Activated CD8-positive, alpha-beta memory T cell treated with anti-CD3 and anti-CD28 coated beads, Interleukin-2, amount 50 U/mL, for 48 hours (primary cell): ENCODE results near the gene TMEM107.

Source experiments
- DNase-seq: peaks from one replicate; pipeline ENCODE4 v3.0.0-alpha.2; 2020

Gene TMEM107

GRCh38 chr17:8148560-8148959, 27.6 kb downstream of the TMEM107 start:
- DNase-seq, result no peak

- no peak for DNase-seq
Measured at GRCh38 chr17:8147805-8148404, 28.3 kb downstream of the TMEM107 start.

DNA sequence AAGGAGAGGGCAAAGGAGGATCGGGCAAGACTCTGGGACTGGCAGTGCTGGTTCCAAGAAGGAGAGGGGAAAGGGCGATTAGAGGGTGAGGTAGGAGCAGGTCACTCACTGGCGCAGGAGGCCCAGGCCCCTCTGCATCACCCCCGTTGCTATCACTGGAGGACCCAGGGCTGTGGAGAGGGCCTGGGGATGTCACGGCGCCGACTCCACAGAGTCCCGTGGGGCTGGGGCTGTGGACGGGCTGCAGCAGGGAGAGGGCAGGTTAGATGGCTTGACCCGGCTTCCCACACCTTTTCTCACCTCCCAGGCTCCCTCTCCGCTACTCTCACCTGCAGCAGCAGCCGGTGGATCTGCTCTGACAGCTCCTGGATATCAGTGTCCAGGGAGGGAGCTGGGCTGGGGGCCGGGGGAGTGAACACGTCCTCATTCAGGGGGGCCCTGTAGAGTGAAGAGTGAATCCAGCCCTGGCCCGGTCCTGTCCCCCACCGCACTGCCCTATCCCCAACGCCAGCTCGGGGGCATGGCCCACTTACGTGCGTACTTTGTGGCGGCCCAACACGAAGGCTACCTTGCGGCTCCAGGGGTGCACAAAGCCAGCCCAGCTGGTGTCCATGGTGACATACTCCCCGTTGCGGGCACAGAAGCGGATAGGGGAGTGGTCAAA, 28.9 kb downstream of the TMEM107 start:
- no peak for DNase-seq

DNA sequence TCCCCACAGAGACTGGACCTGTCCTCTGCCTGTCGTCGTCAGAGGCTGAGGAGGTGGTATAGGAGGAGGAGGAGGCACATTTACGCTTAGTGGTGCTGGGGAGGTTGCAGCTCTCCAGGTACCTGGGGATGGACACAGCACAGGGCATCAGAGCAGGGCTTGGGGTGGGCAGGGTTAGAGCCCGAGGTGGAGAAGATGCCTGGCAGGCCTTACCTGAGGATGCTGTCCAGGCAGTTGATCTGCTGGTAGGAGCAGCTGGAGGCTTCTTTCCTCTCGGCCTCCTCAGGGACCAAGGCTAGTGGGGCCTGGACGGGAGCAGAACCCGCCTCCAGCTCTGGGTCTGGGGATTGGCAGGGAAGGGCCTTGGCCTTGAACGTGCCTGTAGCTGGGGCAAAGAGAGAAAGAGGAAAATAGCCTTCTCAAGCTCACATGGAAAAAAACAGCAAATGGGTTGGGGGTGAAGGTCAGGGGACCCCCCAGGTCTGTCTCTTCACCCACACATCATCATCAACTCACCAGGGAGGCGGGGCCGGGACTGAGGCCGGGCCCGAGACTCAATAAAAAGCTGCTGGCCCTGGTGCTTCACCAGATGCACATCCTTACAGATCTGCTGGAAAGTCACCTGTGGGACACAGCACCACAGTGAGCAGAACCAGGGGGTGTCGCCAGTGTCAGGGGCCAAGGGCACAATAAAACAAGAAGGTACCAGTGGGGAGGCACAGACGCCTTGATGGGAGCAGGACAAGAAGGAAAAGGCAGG, 29.6 kb downstream of the TMEM107 start:
- no peak for DNase-seq

GRCh38 chr17:8145811-8146210, 30.4 kb downstream of the TMEM107 start:
- DNase-seq, result no peak

- no peak for DNase-seq
Measured at GRCh38 chr17:8144401-8145231, 31.6 kb downstream of the TMEM107 start.

DNA sequence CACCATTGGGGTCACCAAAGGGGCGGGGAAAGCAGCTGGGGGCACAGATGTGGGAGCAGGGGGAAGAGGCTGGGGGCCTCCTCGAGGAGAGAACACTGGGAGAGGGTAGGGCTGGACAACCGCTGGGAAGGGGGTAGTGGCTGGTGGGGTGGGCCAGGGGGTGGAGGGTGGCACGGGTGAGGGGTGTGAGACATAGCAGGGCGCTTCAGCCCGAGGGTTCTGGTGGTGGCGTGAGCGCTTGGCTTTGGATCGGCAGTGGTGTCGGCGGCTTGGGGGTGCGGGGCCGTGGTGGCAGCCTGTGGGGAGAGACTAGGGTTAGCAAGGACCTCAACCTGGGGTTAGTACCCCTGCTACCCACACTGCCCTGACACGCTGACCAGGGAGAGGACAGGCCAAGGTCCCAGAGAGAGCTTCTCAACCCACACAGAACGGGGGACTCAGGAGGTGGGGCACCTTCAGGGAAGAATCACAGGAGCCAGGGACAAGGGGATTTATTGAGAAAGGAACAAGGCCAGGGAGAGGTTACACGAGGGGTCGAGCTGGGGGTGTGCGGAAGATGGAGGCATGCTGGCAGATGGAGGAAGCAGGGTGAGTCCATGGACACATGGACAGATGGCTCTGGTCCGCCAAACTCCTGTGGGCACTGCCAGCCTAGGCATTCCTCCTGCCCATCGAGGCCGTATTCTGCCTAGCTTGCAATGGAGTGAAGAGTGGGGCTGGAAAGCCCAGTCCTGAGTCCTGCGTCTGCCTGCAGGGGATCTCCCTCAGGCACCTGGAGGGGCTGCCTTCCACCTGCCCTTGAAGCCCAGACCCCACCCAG, 32.4 kb downstream of the TMEM107 start:
- no peak for DNase-seq

GRCh38 chr17:8142887-8143580, 33.1 kb downstream of the TMEM107 start:
- no peak for DNase-seq

- DNase-seq, result no peak
Measured at GRCh38 chr17:8142158-8142886, 33.9 kb downstream of the TMEM107 start.

DNA sequence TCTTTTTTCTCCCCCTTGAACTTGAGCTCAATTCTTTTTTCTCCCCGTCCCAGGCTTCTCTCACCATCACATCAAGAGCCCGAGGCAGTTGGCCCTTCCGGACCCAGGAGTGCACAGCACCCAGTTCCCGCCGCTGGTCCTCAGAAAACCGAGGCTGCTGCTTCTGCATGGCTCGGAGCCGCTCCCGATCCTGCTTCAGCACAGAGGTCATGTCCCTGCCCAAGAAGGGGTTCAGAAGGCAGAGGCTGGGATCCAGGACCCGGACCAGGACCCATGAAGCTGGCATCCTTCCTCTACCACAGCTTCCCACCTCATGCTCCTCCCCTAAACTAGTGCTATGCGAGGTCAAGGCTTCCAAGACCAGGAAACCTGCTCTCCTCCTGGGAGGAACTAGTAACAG, 34.4 kb downstream of the TMEM107 start:
- DNase-seq, result no peak

DNA sequence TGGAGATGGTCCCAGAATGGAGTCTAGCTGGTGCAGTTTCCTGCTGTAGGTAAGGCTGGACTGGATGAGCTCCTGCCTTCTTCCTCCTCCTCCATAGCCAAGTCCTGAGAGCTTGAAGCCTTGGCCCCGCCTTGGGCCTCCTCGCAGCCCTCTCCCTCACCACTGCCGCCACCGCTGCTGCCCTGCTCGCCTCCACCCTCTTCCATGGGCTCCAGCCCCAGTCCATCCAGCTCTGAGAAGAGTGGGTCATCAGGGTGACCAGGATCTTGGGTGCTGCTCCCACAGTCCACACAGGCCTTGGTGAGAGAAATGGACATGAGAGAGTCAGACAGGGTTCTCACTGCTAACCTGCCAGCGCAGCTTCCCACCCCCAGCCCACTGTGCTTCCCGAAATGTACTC, 35.1 kb downstream of the TMEM107 start:
- DNase-seq, result no peak

DNA sequence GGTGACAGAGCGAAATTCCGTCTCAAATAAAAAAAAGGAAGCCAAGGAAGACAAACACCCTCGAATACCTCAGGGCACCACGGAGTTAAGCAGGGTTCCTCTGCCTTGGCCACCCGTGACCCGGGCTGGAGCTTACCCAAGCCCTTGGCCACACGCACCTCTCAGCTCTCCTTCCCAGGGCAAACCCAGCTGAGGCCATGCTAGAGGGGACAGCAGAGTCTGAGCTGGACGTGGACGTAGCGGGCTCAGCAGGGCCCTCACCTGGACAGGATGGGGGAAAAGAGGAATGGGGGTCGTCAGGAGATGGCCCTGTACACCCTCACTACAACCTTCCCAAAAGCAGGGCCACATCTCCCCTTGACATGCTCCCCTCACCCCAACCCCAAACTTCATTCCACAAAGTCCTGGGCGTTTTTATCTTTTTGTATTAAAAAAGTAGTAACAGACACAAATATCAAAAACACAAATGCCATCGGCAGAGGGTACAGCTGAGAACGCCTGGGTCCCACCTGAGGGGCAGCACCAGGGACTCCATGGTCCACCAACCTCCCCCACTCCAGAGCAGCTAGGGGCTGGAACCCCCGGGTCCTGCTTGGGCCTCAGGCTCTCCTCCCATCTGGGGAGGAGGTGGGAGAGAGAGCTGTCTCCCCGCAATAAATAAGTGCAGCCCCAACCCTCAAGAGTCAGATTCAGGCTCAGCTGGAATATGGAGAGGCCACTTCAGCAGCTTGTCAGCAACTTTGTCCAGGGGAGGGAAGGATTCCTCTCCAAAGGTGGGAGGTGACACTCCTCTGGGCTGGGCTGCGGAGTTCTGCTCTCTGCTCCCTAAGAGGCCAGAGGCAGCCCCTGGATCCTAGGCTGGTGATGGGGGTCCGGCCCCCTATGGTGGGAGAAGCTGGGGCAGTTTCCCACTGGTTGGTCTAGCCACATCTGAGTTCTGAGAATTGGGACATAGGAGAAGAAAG, 35.8 kb downstream of the TMEM107 start:
- no peak for DNase-seq

DNA sequence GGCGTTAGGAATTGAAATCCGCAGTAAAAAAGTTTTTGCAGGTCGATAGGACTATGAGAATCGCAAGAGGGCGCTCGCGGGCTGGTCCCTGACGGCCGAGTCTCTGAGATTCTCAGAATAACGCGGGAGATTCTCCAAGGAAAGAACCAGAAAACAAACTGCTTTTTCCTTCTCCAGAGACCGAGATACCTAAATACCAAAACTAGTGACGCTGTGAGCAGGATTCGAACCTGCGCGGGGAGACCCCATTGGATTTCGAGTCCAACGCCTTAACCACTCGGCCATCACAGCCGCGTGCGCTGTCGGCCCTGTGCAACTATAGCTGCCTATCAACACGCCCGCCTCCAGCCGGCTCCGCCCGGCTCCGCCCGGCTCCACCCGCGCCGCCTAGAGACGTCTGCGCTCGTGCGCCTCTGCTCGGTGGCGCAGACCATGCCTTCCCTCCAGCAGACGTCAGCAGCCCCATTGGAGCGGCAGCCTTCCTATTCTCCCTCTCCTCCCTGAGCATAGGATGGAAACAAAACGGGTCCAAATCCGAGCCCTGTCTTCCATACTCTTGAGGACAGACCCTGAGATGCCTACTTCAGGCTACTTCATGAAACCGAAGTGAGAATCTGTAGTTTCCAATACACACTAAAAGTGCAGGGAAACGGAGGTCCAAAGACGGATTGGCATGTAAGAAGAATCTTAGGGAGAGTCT, 37.4 kb downstream of the TMEM107 start:
- DNase-seq, result peak; percentile 100

DNA sequence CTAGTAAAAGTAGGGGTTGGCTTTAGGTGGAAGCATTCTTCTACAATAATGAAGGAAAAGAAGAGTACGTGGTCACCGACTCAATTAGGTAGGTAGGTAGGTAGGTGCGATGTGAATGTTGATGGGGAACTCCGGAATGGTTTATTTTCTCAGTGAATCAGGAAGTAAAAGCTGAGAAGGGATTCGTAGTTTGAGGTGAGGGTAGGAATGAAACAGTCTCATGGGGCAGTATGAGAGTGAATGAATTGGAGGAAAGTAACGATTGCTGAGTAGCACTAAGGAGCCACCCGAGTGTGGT, 37.9 kb downstream of the TMEM107 start:
- DNase-seq, result no peak

DNA sequence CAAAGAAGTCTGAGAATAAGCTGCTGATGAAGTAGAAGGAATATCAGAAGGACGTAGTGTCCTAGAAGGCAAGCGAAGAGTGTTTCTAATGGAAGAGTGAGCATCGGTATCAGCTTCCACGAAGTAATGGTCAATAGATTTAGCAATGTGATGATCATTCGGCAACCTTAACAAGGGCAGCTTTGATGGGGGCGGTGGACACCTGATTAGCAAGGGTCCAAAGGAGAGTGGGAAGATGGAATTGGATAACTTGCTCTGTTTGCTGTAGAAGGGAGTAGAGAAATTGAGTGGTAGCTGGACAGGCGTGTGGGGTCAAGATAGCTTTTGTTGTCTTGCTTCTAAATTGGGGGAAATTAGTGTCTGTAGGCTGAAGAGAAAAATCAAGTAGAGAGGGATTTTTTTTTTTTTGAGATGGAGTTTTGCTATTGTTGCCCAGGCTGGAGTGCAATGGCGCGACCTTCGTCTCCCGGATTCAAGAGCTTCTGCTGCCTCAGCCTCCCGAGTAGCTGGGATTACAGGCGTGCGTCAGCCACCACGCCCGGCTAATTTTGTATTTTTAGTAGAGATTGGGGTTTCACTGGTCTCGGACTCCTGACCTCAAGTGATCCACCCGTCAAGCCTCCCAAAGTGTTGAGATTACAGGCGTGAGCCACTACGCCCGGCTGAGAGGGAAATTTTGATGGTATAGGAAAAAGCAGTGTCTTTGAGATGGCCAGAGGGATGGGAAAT, 38.4 kb downstream of the TMEM107 start:
- no peak for DNase-seq

GRCh38 chr17:8133941-8134340, 42.2 kb downstream of the TMEM107 start:
- no peak for DNase-seq

GRCh38 chr17:8133399-8133798, 42.8 kb downstream of the TMEM107 start:
- no peak for DNase-seq

- no peak for DNase-seq
Measured at GRCh38 chr17:8131844-8132441, 44.2 kb downstream of the TMEM107 start.
